Measurements from ENCODE around the gene CPLX1. TPM values are rescaled to one million over a fixed set of nuclear protein-coding genes. Genes with fewer than 3 reads are reported as not detected.

The CPLX1 gene
- total RNA-seq, 2 experiments from 2014 or later: 1.5 TPM

DNA sequence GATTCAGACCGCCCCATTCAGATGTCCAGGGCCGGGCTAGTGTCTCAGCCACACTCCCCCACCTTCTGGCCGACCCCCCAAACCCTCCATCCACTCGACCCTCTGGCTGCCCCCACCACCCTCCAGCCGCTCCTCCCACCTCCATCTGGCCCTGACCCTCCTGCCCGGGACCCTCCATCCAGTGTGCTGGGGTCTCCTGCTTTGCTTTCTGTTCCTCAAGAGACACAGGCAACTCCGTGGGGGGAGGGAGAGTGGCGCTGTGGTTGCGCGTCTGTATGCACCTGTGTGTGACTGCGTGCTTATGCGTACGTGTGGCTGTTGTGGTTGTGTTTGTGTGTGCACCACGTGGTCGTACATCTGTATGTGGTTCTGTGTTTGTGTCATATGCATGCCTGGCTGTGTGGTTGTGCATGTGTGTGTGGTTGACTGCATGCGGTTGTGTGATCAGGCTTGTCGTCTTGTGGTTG, 33.3 kb downstream of the CPLX1 start:
- Mint-ChIP-seq H3K4me1 (ENCODE audit: low read depth) (peaks cover 23% of the 10 kb centered on the region), H3K36me3 (ENCODE audit: low read depth) (no peaks in the 10 kb centered on the region), H3K9me3 (no peaks in the 10 kb centered on the region), H3K27ac (peak overlapping the region; percentile 81), H3K27me3 (peaks cover 50% of the 10 kb centered on the region), H3K4me3 (peak overlapping the region; percentile 81)
- peak overlapping the region; percentile 46 for H3K4me3 ChIP-seq (ENCODE audit: low read length)
- peak; percentile 66 for ATAC-seq (ENCODE audit: poor library complexity)
- ChIA-PET POLR2A (interaction anchor here (0.8 kb wide), 1 partner anchor 138 kb away, joined by 3 read pairs; no protein-coding TSS in a partner anchor), CTCF (no interaction called here)
- intact Hi-C loops (cut with DNase I, micrococcal nuclease): no loop called here
- H3K27ac ChIP-seq (ENCODE audit: low read depth in 1 of 2, low read length in 2 of 2): no peak overlapping the region
- H3K9me3 ChIP-seq (ENCODE audit: control insufficient read depth in 1 of 2, insufficient read depth in 1 of 2, low read length in 2 of 2): peaks cover 0 to 8% of the 10 kb centered on the region in 2 experiments
- peaks cover 36 to 41% of the 10 kb centered on the region in 2 experiments for H3K27me3 ChIP-seq (ENCODE audit: control insufficient read depth in 1 of 2, insufficient read depth in 2 of 2, low read length in 2 of 2)
- no peaks in the 10 kb centered on the region for H3K36me3 ChIP-seq (ENCODE audit: insufficient read depth, low read length)
- TF ChIP-seq CTCF (IDR thresholded peaks at IDR 0.05): no peak
- DNase-seq: peak in 8 of 14 experiments; percentile 21 to 73 (median 32)
- peaks cover 46% of the 10 kb centered on the region for H3K4me1 ChIP-seq (ENCODE audit: insufficient read depth, low read length)

- Histone ChIP-seq H3K36me3 (ENCODE audit: insufficient read depth, low read length) (no peaks in the 10 kb centered on the region), H3K4me1 (ENCODE audit: insufficient read depth, low read length) (peaks cover 52% of the 10 kb centered on the region), H3K27ac (ENCODE audit: low read depth in 1 of 2, low read length in 2 of 2) (no peak overlapping the region), H3K4me3 (ENCODE audit: low read length) (peak overlapping the region; percentile 46), H3K27me3 (ENCODE audit: control insufficient read depth in 1 of 2, insufficient read depth in 2 of 2, low read length in 2 of 2) (peaks cover 42 to 47% of the 10 kb centered on the region in 2 experiments), H3K9me3 (ENCODE audit: control insufficient read depth in 1 of 2, insufficient read depth in 1 of 2, low read length in 2 of 2) (peaks cover 0 to 8% of the 10 kb centered on the region in 2 experiments)
- Mint-ChIP-seq H3K4me3 (peak overlapping the region; percentile 81), H3K9me3 (no peaks in the 10 kb centered on the region), H3K4me1 (ENCODE audit: low read depth) (peaks cover 28% of the 10 kb centered on the region), H3K36me3 (ENCODE audit: low read depth) (no peaks in the 10 kb centered on the region), H3K27me3 (peaks cover 54% of the 10 kb centered on the region), H3K27ac (peak overlapping the region; percentile 81)
- ATAC-seq (ENCODE audit: poor library complexity) (peak; percentile 75), DNase-seq (peak in 11 of 14 experiments; percentile 20 to 74 (median 37))
- ChIA-PET CTCF (no interaction called here), POLR2A (no interaction called here)
- TF ChIP-seq CTCF (IDR thresholded peaks at IDR 0.05): no peak
- intact Hi-C loops (cut with DNase I, micrococcal nuclease): no loop called here
Observed at GRCh38 chr4:791898-792625, 33.9 kb downstream of the CPLX1 start.

- ChIA-PET CTCF (no interaction called here), POLR2A (no interaction called here)
- no peaks in the 10 kb centered on the region for H3K9me3 Mint-ChIP-seq
- ATAC-seq (ENCODE audit: poor library complexity) (no peak), DNase-seq (peak in 1 of 14 experiments; percentile 20)
- intact Hi-C loops (cut with DNase I, micrococcal nuclease): no loop called here
- H3K4me3 ChIP-seq (ENCODE audit: low read length): no peak overlapping the region
- no peak overlapping the region for H3K27ac Mint-ChIP-seq
- TF ChIP-seq CTCF (IDR thresholded peaks at IDR 0.05): no peak
- H3K9me3 ChIP-seq (ENCODE audit: control insufficient read depth in 1 of 2, insufficient read depth in 1 of 2, low read length in 2 of 2): peaks cover 0 to 8% of the 10 kb centered on the region in 2 experiments
- no peaks in the 10 kb centered on the region for H3K36me3 ChIP-seq (ENCODE audit: insufficient read depth, low read length)
- H3K4me1 Mint-ChIP-seq (ENCODE audit: low read depth): peaks cover 28% of the 10 kb centered on the region
- peaks cover 48% of the 10 kb centered on the region for H3K27me3 Mint-ChIP-seq
- H3K27me3 ChIP-seq (ENCODE audit: control insufficient read depth in 1 of 2, insufficient read depth in 2 of 2, low read length in 2 of 2): peaks cover 46 to 54% of the 10 kb centered on the region in 2 experiments
- H3K4me1 ChIP-seq (ENCODE audit: insufficient read depth, low read length): peaks cover 59% of the 10 kb centered on the region
- no peaks in the 10 kb centered on the region for H3K36me3 Mint-ChIP-seq (ENCODE audit: low read depth)
- no peak overlapping the region for H3K4me3 Mint-ChIP-seq
- no peak overlapping the region for H3K27ac ChIP-seq (ENCODE audit: low read depth in 1 of 2, low read length in 2 of 2)
Observed at GRCh38 chr4:791252-791897, 34.6 kb downstream of the CPLX1 start.

Measured in CD4-positive, alpha-beta T cell (primary cell).